Neuronal stem cell (in vitro differentiated cells): ENCODE data around the gene OPN1MW3.
"Not testable (repeated sequence)": the region's sequence is repeated elsewhere in the genome, so short reads cannot be mapped to it uniquely, and the experiment has no call there.

ENCODE experiments used
- DNase-seq: peaks from one replicate; pipeline ENCODE4 v3.0.0-alpha.2; 2013; ENCODE audit warnings: low spot score
- H2AFZ ChIP-seq: one replicate; pipeline ENCODE4 v1.6.1; 2013; ENCODE audit warnings: mild to moderate bottlenecking, low read length, inconsistent platforms
- H2AK5ac ChIP-seq: 2 replicates; pipeline ENCODE4 v1.6.1; 2013; ENCODE audit warnings: low read depth, mild to moderate bottlenecking, inconsistent platforms, low read length, moderate library complexity, mixed read lengths
- H2BK120ac ChIP-seq: 2 replicates; pipeline ENCODE4 v1.6.1; 2013; ENCODE audit warnings: low read depth, mild to moderate bottlenecking, inconsistent platforms, low read length, moderate library complexity, mixed read lengths
- H2BK12ac ChIP-seq: one replicate; pipeline ENCODE4 v1.6.1; 2013; ENCODE audit warnings: low read length, inconsistent platforms
- H2BK15ac ChIP-seq: 2 replicates; pipeline ENCODE4 v1.6.1; 2013; ENCODE audit warnings: mild to moderate bottlenecking, low read length, inconsistent platforms, mixed read lengths
- H2BK5ac ChIP-seq: one replicate; pipeline ENCODE4 v1.6.1; 2013; ENCODE audit warnings: inconsistent platforms, mild to moderate bottlenecking, low read length, moderate library complexity
- H3K14ac ChIP-seq: one replicate; pipeline ENCODE4 v1.6.1; 2013; ENCODE audit warnings: low read length, inconsistent platforms
- H3K18ac ChIP-seq: 2 replicates; pipeline ENCODE4 v1.6.1; 2013; ENCODE audit warnings: low read length, inconsistent platforms
- H3K23ac ChIP-seq: 2 replicates; pipeline ENCODE4 v1.6.1; 2013; ENCODE audit warnings: low read depth, mild to moderate bottlenecking, mixed read lengths, low read length, inconsistent platforms; ENCODE audit not compliant: poor library complexity
- H3K27ac ChIP-seq: replicated peaks from 3 replicates; pipeline ENCODE4 v1.5.1; 2013; ENCODE audit warnings: low read length, inconsistent platforms
- H3K27me3 ChIP-seq, 3 experiments: 2 replicates each; pipeline ENCODE4 v1.6.1; 2013; ENCODE audit warnings: low read length in 3 of 3, mild to moderate bottlenecking in 2 of 3, inconsistent platforms in 1 of 3, low read depth in 1 of 3, mixed read lengths in 1 of 3, moderate library complexity in 1 of 3; ENCODE audit not compliant: control insufficient read depth in 3 of 3, insufficient read depth in 3 of 3
- H3K36me3 ChIP-seq, 2 donors: replicated peaks in 1 of 2; 2 replicates each; pipeline ENCODE4 v1.6.1; 2013; ENCODE audit warnings: low read length in 2 of 2; ENCODE audit not compliant: control insufficient read depth in 2 of 2, insufficient read depth in 2 of 2
- H3K4ac ChIP-seq: 2 replicates; pipeline ENCODE4 v1.6.1; 2013; ENCODE audit warnings: inconsistent platforms, mild to moderate bottlenecking, low read length, moderate library complexity
- H3K4me1 ChIP-seq, 2 donors: 1 replicate in 1 of 2; 2 replicates in 1 of 2; pipeline ENCODE4 v1.6.1; 2013; ENCODE audit warnings: low read length in 2 of 2, low read depth in 1 of 2; ENCODE audit not compliant: control insufficient read depth in 2 of 2, insufficient read depth in 1 of 2
- H3K4me2 ChIP-seq: one replicate; pipeline ENCODE4 v1.6.1; 2013; ENCODE audit warnings: mild to moderate bottlenecking, low read length, inconsistent platforms; ENCODE audit not compliant: insufficient read depth, poor library complexity, severe bottlenecking
- H3K4me3 ChIP-seq, 2 donors: 2 replicates each; pipeline ENCODE4 v1.5.1; 2013; ENCODE audit warnings: low read length in 2 of 2, mild to moderate bottlenecking in 2 of 2, inconsistent platforms in 1 of 2, moderate library complexity in 1 of 2
- H3K79me1 ChIP-seq: one replicate; pipeline ENCODE4 v1.6.1; 2013; ENCODE audit warnings: low read depth, mild to moderate bottlenecking, inconsistent platforms, low read length, moderate library complexity
- H3K9ac ChIP-seq: one replicate; pipeline ENCODE4 v1.6.1; 2013; ENCODE audit warnings: mild to moderate bottlenecking, low read depth, low read length, inconsistent platforms; ENCODE audit not compliant: poor library complexity
- H3K9me3 ChIP-seq, 2 donors: replicated peaks in 1 of 2; 2 replicates each; pipeline versions ENCODE3 to v1.6.1; 2013; ENCODE audit warnings: low read length in 2 of 2, mild to moderate bottlenecking in 2 of 2, inconsistent platforms in 1 of 2, low read depth in 1 of 2, mixed read lengths in 1 of 2, moderate library complexity in 1 of 2; ENCODE audit not compliant: control insufficient read depth in 2 of 2, insufficient read depth in 1 of 2
- H4K8ac ChIP-seq: one replicate; pipeline ENCODE4 v1.6.1; 2013; ENCODE audit warnings: low read depth, mild to moderate bottlenecking, inconsistent platforms, low read length, moderate library complexity
- H4K91ac ChIP-seq: one replicate; pipeline ENCODE4 v1.6.1; 2013; ENCODE audit warnings: low read length, low read depth, mild to moderate bottlenecking, inconsistent platforms; ENCODE audit not compliant: poor library complexity
- WGBS, 2 donors: extraction: QIAGEN DNeasy Blood & Tissue Kit; methylation state at CpG; one replicate each; pipeline ENCODE4 v1.1.7; 2013; ENCODE audit warnings: missing lambda C conversion rate in 2 of 2, mixed read lengths in 1 of 2; ENCODE audit not compliant: insufficient read length in 2 of 2, insufficient replicate concordance in 1 of 2; ENCODE audit errors: extremely low coverage in 2 of 2; 5-methylcytosine and 5-hydroxymethylcytosine counted together

Gene OPN1MW3

GRCh38 chrX:154248076-154248475, 9.3 kb upstream of the OPN1MW3 start:
- not testable (repeated sequence) for H3K14ac ChIP-seq, H2AK5ac ChIP-seq, H3K4me1 ChIP-seq, H3K9ac ChIP-seq, H3K4me2 ChIP-seq, H3K23ac ChIP-seq, DNase-seq, H3K27me3 ChIP-seq, H2BK12ac ChIP-seq, H2BK120ac ChIP-seq, H3K4me3 ChIP-seq, H4K8ac ChIP-seq, H3K18ac ChIP-seq, H3K9me3 ChIP-seq, H3K4ac ChIP-seq, H2BK5ac ChIP-seq, H3K36me3 ChIP-seq, H3K27ac ChIP-seq, H2BK15ac ChIP-seq, H4K91ac ChIP-seq, H2AFZ ChIP-seq, H3K79me1 ChIP-seq
- WGBS, 2 donors = no CpG with 5 or more reads among the region's 10 CpGs

- not testable (repeated sequence) for H3K23ac ChIP-seq, H2AK5ac ChIP-seq, H3K9ac ChIP-seq, H2BK5ac ChIP-seq, H3K27ac ChIP-seq, H2BK15ac ChIP-seq, H3K79me1 ChIP-seq, H4K8ac ChIP-seq, H3K4ac ChIP-seq, H2BK120ac ChIP-seq, H3K4me3 ChIP-seq, H4K91ac ChIP-seq, DNase-seq, H3K4me1 ChIP-seq, H2BK12ac ChIP-seq, H2AFZ ChIP-seq, H3K9me3 ChIP-seq, H3K27me3 ChIP-seq, H3K36me3 ChIP-seq, H3K18ac ChIP-seq, H3K14ac ChIP-seq, H3K4me2 ChIP-seq
- WGBS, 2 donors = no CpG with 5 or more reads among the region's 10 CpGs
Observed at GRCh38 chrX:154258711-154259110, 1.3 kb downstream of the OPN1MW3 start.

GRCh38 chrX:154263072-154263471, 5.7 kb downstream of the OPN1MW3 start:
- H2BK5ac ChIP-seq, H2AK5ac ChIP-seq, H3K27me3 ChIP-seq, H4K8ac ChIP-seq, H2BK12ac ChIP-seq, H2BK15ac ChIP-seq, H3K23ac ChIP-seq, H3K14ac ChIP-seq, H3K4me1 ChIP-seq, H3K9me3 ChIP-seq, H2AFZ ChIP-seq, H3K9ac ChIP-seq, H3K79me1 ChIP-seq, H4K91ac ChIP-seq, DNase-seq, H3K36me3 ChIP-seq, H3K27ac ChIP-seq, H3K18ac ChIP-seq, H3K4me3 ChIP-seq, H3K4ac ChIP-seq, H3K4me2 ChIP-seq, H2BK120ac ChIP-seq: not testable (repeated sequence)
- no CpG with 5 or more reads among the region's 6 CpGs for WGBS, 2 donors

- H2BK15ac ChIP-seq, H3K4me1 ChIP-seq, H3K9me3 ChIP-seq, H3K9ac ChIP-seq, H3K79me1 ChIP-seq, H3K4me3 ChIP-seq, H2BK120ac ChIP-seq, H4K8ac ChIP-seq, H4K91ac ChIP-seq, H3K4ac ChIP-seq, H2BK5ac ChIP-seq, H2AFZ ChIP-seq, H3K36me3 ChIP-seq, H3K27ac ChIP-seq, H2AK5ac ChIP-seq, H3K4me2 ChIP-seq, H3K14ac ChIP-seq, H3K27me3 ChIP-seq, DNase-seq, H2BK12ac ChIP-seq, H3K23ac ChIP-seq, H3K18ac ChIP-seq: not testable (repeated sequence)
- no CpG with 5 or more reads among the region's 3 CpGs for WGBS, 2 donors
Observed at GRCh38 chrX:154269245-154269644, 11.9 kb downstream of the OPN1MW3 start.
